Neural progenitor cell (in vitro differentiated cells): ENCODE measurements around the gene SOBP. TPM values are rescaled to one million over a fixed set of nuclear protein-coding genes. Genes with fewer than 3 reads are reported as not detected.

Experiments used
- DNase-seq: peaks from one replicate; pipeline ENCODE4 v3.0.0-alpha.2; 2016; ENCODE audit warnings: low spot score
- H2AFZ ChIP-seq: fragments of 200-600 bp; sonication (generic); replicated peaks from 2 replicates; pipeline ENCODE4 v1.6.1; 2016; ENCODE audit warnings: antibody characterized with exemption
- H3F3A ChIP-seq: fragments of 200-600 bp; sonication (generic); 2 replicates; pipeline ENCODE4 v1.6.1; 2016; ENCODE audit warnings: antibody characterized with exemption, low read depth
- H3K27ac ChIP-seq: fragments of 200-600 bp; sonication (generic); 2 replicates; pipeline ENCODE4 v1.5.1; 2016; ENCODE audit warnings: mild to moderate bottlenecking
- H3K27me3 ChIP-seq: fragments of 200-600 bp; sonication (generic); 2 replicates; pipeline ENCODE4 v1.6.1; 2016; ENCODE audit warnings: mild to moderate bottlenecking, moderate library complexity
- H3K36me3 ChIP-seq: fragments of 200-600 bp; sonication (generic); 2 replicates; pipeline ENCODE4 v1.5.1; 2016
- H3K4me1 ChIP-seq: fragments of 200-600 bp; sonication (generic); 2 replicates; pipeline ENCODE4 v1.6.1; 2016; ENCODE audit warnings: mixed run types
- H3K4me2 ChIP-seq: fragments of 200-600 bp; sonication (generic); 2 replicates; pipeline ENCODE4 v1.6.1; 2016
- H3K4me3 ChIP-seq: fragments of 200-600 bp; sonication (generic); 2 replicates; pipeline ENCODE4 v1.5.1; 2016
- H3K79me2 ChIP-seq: fragments of 200-600 bp; sonication (generic); 2 replicates; pipeline ENCODE4 v1.6.1; 2016; ENCODE audit warnings: low read depth
- H3K9ac ChIP-seq: fragments of 200-600 bp; sonication (generic); 2 replicates; pipeline ENCODE4 v1.6.1; 2016
- H3K9me3 ChIP-seq: fragments of 200-600 bp; sonication (generic); 2 replicates; pipeline ENCODE4 v1.5.1; 2016; ENCODE audit warnings: low read depth
- H4K20me1 ChIP-seq: fragments of 200-600 bp; sonication (generic); 2 replicates; pipeline ENCODE4 v1.6.1; 2016; ENCODE audit warnings: low read depth
- H3K27ac Mint-ChIP-seq: 3 replicates; pipeline ENCODE4 v1.8.0; 2021; ENCODE audit warnings: mixed read lengths
- H3K27me3 Mint-ChIP-seq: 2 replicates; pipeline ENCODE4 v1.8.0; 2022; ENCODE audit warnings: low read depth, mild to moderate bottlenecking, inconsistent platforms, moderate library complexity, mixed read lengths; ENCODE audit not compliant: insufficient read depth
- H3K36me3 Mint-ChIP-seq: 3 replicates; pipeline ENCODE4 v1.8.0; 2021; ENCODE audit warnings: mixed read lengths
- H3K4me1 Mint-ChIP-seq: 3 replicates; pipeline ENCODE4 v1.8.0; 2021; ENCODE audit warnings: mixed read lengths
- H3K4me3 Mint-ChIP-seq: 3 replicates; pipeline ENCODE4 v1.8.0; 2021; ENCODE audit warnings: mild to moderate bottlenecking, moderate library complexity, mixed read lengths
- H3K9me3 Mint-ChIP-seq: 3 replicates; pipeline ENCODE4 v1.8.0; 2020; ENCODE audit warnings: mixed read lengths
- CTCF ChIP-seq: fragments of 200-600 bp; sonication (generic); IDR thresholded peaks from 2 replicates; pipeline ENCODE4 v1.5.1; 2017; ENCODE audit warnings: antibody characterized with exemption, mild to moderate bottlenecking
- EZH2 ChIP-seq: fragments of 200-600 bp; sonication (generic); IDR thresholded peaks from 2 replicates; pipeline ENCODE4 v1.6.1; 2017; ENCODE audit warnings: antibody characterized with exemption, mild to moderate bottlenecking, moderate library complexity
- EZH2phosphoT487 ChIP-seq: fragments of 200-600 bp; sonication (generic); IDR thresholded peaks from 2 replicates; pipeline ENCODE4 v1.6.1; 2017; ENCODE audit warnings: antibody characterized with exemption
- total RNA-seq: library from RNA; depleted of rRNA; stranded (reverse); fragments of >200 nt; gene quantifications from 2 replicates; pipeline ENCODE4 v1.2.3, GENCODE V29; 2015; ENCODE audit warnings: low replicate concordance

SOBP gene
- total RNA-seq, 1 donor from 2014 or later: 12.6 TPM

GRCh38 chr6:107574856-107575255, 84.9 kb downstream of the SOBP start:
- H3K79me2 ChIP-seq: no peaks in the 10 kb centered on the region
- H3K27me3 Mint-ChIP-seq: no peaks in the 10 kb centered on the region
- no peak for TF ChIP-seq EZH2phosphoT487
- TF ChIP-seq EZH2: no peak
- TF ChIP-seq CTCF: no peak

GRCh38 chr6:107576852-107577251, 86.9 kb downstream of the SOBP start:
- peaks cover 57% of the 10 kb centered on the region for H3K4me1 ChIP-seq
- peak overlapping the region; percentile 41 for H3K27ac Mint-ChIP-seq
- no peak for DNase-seq

More at GRCh38 chr6:107574856-107575255, 84.9 kb downstream of the SOBP start:
- Histone ChIP-seq H3K36me3 (no peaks in the 10 kb centered on the region), H3K27ac (no peak overlapping the region), H3K4me3 (no peak overlapping the region), H4K20me1 (no peaks in the 10 kb centered on the region), H3K27me3 (no peaks in the 10 kb centered on the region), H2AFZ (no peak overlapping the region), H3K9ac (no peak overlapping the region), H3F3A (peaks cover 16% of the 10 kb centered on the region), H3K9me3 (no peaks in the 10 kb centered on the region), H3K4me1 (peaks cover 47% of the 10 kb centered on the region), H3K4me2 (no peak overlapping the region)
- peaks cover 23% of the 10 kb centered on the region for H3K36me3 Mint-ChIP-seq
- H3K4me1 Mint-ChIP-seq: peaks cover 29% of the 10 kb centered on the region
- no peak overlapping the region for H3K27ac Mint-ChIP-seq
- H3K9me3 Mint-ChIP-seq: no peaks in the 10 kb centered on the region
- no peak overlapping the region for H3K4me3 Mint-ChIP-seq
- DNase-seq: no peak

GRCh38 chr6:107578642-107579341, 88.9 kb downstream of the SOBP start:
- H3K4me1 Mint-ChIP-seq: peaks cover 53% of the 10 kb centered on the region
- H3K4me3 ChIP-seq: peak overlapping the region; percentile 12
- H4K20me1 ChIP-seq: no peaks in the 10 kb centered on the region
- peaks cover 24% of the 10 kb centered on the region for H3F3A ChIP-seq
- H3K27me3 ChIP-seq: no peaks in the 10 kb centered on the region
- TF ChIP-seq EZH2phosphoT487 (peak; percentile 54), EZH2 (no peak)
- peak overlapping the region; percentile 74 for H3K27ac Mint-ChIP-seq
- no peaks in the 10 kb centered on the region for H3K9me3 Mint-ChIP-seq
- H3K4me3 Mint-ChIP-seq: no peak overlapping the region
- peak; percentile 88 for DNase-seq
- H2AFZ ChIP-seq: no peak overlapping the region
- no peaks in the 10 kb centered on the region for H3K79me2 ChIP-seq
- H3K36me3 Mint-ChIP-seq: peaks cover 15% of the 10 kb centered on the region
- H3K9me3 ChIP-seq: no peaks in the 10 kb centered on the region
- H3K4me1 ChIP-seq: peaks cover 52% of the 10 kb centered on the region
- H3K9ac ChIP-seq: no peak overlapping the region
- peak overlapping the region; percentile 66 for H3K4me2 ChIP-seq
- no peaks in the 10 kb centered on the region for H3K36me3 ChIP-seq
- H3K27ac ChIP-seq: peak overlapping the region; percentile 60
- H3K27me3 Mint-ChIP-seq: no peaks in the 10 kb centered on the region

More at GRCh38 chr6:107576852-107577251, 86.9 kb downstream of the SOBP start:
- no peaks in the 10 kb centered on the region for H3K36me3 ChIP-seq
- H2AFZ ChIP-seq: no peak overlapping the region
- TF ChIP-seq CTCF (no peak), EZH2 (no peak), EZH2phosphoT487 (no peak)
- Mint-ChIP-seq H3K9me3 (no peaks in the 10 kb centered on the region), H3K36me3 (peaks cover 14% of the 10 kb centered on the region), H3K4me1 (peaks cover 48% of the 10 kb centered on the region), H3K4me3 (no peak overlapping the region), H3K27me3 (no peaks in the 10 kb centered on the region)
- H3K4me2 ChIP-seq: no peak overlapping the region
- H3F3A ChIP-seq: peaks cover 20% of the 10 kb centered on the region
- no peak overlapping the region for H3K9ac ChIP-seq
- no peaks in the 10 kb centered on the region for H3K79me2 ChIP-seq
- no peak overlapping the region for H3K27ac ChIP-seq
- H3K27me3 ChIP-seq: no peaks in the 10 kb centered on the region
- no peaks in the 10 kb centered on the region for H3K9me3 ChIP-seq
- H3K4me3 ChIP-seq: no peak overlapping the region
- H4K20me1 ChIP-seq: no peaks in the 10 kb centered on the region

GRCh38 chr6:107579456-107580056, 89.6 kb downstream of the SOBP start:
- Histone ChIP-seq H3K27ac (no peak overlapping the region), H2AFZ (no peak overlapping the region), H3K4me3 (no peak overlapping the region), H3K36me3 (no peaks in the 10 kb centered on the region), H3F3A (peaks cover 24% of the 10 kb centered on the region), H3K9me3 (no peaks in the 10 kb centered on the region), H3K4me1 (peaks cover 52% of the 10 kb centered on the region), H3K4me2 (peak overlapping the region; percentile 66), H3K79me2 (no peaks in the 10 kb centered on the region), H3K27me3 (no peaks in the 10 kb centered on the region), H3K9ac (no peak overlapping the region), H4K20me1 (no peaks in the 10 kb centered on the region)
- H3K9me3 Mint-ChIP-seq: no peaks in the 10 kb centered on the region
- DNase-seq: no peak
- H3K27me3 Mint-ChIP-seq: no peaks in the 10 kb centered on the region
- peaks cover 53% of the 10 kb centered on the region for H3K4me1 Mint-ChIP-seq
- H3K36me3 Mint-ChIP-seq: peaks cover 13% of the 10 kb centered on the region
- no peak overlapping the region for H3K27ac Mint-ChIP-seq
- H3K4me3 Mint-ChIP-seq: no peak overlapping the region
- TF ChIP-seq EZH2phosphoT487 (no peak), CTCF (no peak), EZH2 (no peak)
